Activated T-cell treated with anti-CD3 and anti-CD28 coated beads for 4 hours (primary cell): ENCODE results near the gene NAPSA.
"Not testable (repeated sequence)": the region's sequence is repeated elsewhere in the genome, so short reads cannot be mapped to it uniquely, and the experiment has no call there.

Experiments used
- DNase-seq: peaks from one replicate; pipeline ENCODE4 v3.0.0-alpha.2; 2020

NAPSA gene

DNA sequence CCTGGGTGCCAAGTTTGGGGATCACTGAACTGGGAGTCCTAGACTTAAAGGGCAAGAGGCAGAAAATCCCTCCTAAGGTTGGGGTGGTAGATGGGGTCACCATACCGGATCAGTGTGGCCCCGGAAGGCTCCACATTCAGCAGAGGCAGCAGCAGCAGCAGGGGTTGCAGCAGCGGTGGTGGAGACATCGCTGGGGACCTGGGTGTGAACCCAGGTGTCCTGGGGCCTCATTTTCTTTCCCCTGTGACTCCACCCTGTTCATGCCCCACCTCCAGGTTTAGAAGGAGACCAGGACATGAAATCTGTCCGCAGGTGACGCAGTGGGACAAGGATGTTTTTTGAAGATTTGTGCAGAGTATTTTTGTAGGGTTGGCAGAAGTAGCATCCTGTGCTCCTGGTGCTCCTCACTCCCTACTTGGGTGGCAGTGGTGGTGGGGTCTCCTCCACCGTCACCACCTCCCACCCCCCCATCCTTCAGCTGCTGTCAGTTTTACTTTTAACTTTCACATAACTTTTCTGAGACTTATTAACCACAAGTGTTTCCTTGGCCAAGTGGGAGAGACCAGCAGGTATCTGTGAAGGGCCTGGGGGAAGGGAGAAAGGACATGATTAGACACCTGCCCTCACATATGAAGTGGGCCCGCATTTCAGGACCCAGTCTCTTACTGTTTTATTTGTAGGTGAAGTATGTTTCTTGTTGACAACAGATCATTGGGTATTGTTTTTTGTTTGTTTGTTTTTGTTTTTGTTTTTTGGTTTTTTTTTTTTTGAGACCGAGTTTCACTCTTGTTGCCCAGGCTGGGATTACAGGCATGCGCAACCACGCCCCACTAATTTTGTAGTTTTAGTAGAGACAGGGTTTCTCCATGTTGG lies at the start of gene NAPSA:
Gene NAPSA (minus strand): TSS at position 206 of the 873 bp plus-strand sequence. CDS start 18 bp downstream, at position 188.
- no peak for DNase-seq

DNA sequence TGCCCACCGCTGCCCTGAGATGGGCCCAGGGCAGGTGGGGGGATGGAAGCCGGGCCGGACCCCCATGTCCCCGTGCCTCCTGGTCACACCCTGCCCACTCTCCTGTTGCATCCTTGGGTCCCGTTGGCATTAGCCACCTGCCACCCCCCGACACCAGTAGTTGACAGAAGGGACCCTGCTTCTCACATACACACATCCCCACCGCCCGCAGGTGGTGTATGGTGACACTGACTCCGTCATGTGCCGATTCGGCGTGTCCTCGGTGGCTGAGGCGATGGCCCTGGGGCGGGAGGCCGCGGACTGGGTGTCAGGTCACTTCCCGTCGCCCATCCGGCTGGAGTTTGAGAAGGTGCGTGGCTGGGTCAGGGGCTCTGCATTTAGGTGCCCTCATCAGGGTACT lies 48.1 kb upstream of the NAPSA start:
- DNase-seq, result no peak

DNA sequence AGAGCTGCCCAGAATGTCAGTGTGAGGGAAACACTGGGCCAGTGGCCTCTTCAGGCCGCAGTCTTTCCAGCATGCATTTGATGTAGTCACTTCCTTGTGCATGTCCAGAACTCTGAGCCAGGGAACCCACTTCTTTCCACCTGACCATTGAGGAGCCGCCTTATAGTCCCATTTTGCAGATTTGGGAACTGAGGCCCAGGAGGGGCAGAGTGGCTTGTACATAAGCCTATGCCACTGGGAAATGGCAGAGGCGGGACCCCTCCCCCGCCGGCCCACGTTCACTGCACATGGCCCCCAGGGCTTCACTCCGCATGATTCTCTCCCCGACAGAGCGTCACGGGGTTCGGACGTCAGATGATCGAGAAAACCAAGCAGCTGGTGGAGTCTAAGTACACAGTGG lies 47.7 kb upstream of the NAPSA start:
- DNase-seq, result no peak

DNA sequence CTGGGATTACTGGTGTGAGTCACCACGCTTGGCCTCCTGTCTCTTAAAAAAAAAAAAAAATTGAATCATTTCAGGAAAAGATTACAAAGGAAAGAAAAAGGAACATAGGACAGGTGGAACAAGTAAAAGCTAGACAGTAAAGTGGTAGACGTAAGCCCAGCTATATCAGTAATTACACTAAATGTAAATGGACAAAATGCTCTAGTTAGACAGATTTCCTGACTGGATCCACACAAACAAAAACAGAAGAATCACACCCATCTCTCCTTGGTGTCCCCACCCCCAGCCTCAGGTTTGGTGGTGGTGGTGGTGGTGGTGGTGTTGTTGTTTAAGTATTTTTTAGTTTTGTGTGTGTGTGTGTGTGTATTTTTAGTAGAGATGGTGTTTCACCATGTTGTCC lies 47.0 kb upstream of the NAPSA start:
- DNase-seq, result no peak

DNA sequence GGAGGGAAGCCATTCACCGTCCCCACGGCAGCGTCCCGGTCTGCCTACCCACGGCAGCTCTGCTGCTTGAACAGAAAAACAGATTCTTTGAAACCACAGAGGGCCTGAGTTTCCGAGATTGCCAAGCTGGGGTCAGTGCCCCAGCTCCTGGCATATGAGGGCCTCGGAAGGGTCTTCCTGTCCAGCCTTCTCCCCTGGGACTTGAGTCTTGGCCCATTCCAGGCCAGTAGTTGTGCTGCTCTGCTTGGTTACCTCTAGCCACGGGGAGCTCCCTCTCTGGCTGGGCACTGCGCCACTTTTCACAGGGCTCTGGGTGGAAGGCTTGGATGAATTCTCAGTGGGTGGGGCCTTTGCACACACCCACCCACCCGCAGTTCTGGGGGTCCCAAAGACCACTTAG lies 44.7 kb upstream of the NAPSA start:
- no peak for DNase-seq

DNA sequence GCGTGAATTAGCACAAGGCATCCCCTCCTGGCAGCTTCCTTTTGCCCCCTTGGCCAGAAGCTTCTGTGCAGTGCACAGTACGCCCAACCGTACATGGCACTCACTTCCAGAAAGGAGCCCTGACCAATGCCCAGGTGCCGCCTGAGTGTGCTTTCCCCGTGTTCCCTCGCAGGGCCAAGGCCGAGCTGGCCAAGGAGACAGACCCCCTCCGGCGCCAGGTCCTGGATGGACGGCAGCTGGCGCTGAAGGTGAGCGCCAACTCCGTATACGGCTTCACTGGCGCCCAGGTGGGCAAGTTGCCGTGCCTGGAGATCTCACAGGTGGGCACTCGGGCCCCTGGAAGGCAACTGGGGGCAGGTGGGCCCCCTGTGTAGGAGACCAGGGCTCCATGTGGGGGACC lies 43.9 kb upstream of the NAPSA start:
- DNase-seq, result no peak

DNA sequence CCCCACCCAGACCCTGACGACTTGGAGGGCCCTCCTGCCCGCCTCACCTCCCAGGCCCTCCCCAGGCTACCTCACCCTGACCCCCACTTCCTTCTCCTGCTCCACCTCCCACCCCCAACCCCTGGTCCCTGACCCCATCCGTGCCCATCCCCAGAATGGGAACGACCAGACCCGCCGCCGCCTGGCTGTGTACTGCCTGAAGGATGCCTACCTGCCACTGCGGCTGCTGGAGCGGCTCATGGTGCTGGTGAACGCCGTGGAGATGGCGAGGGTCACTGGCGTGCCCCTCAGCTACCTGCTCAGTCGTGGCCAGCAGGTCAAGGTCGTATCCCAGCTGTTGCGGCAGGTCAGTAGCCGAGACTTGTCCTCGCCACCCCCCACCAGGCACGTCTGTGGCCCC lies 41.4 kb upstream of the NAPSA start:
- DNase-seq, result no peak

DNA sequence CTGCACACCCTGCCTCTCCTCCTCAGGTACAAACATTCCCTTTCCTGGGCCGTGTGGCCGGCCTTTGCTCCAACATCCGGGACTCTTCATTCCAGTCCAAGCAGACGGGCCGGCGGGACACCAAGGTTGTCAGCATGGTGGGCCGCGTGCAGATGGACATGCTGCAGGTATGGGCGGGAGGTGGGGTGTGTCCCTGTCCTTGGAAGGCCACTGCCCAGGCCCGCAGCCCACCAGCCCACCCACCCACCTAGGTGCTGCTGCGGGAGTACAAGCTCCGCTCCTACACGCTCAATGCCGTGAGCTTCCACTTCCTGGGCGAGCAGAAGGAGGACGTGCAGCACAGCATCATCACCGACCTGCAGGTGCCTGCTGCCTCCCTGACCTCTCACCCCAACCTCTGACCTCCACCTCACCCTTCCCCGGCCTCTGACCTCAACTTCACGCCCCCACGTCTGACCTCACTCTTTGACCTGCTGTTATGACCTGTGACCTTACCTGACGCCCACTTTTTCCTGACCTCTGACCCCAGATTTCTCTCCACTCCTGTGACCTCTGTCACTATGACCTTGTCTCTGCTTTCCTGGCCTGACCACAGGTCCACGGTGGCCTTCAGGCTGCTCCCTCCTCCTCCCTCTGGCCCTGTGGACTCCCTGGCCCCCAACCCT lies 40.8 kb upstream of the NAPSA start:
- no peak for DNase-seq

DNA sequence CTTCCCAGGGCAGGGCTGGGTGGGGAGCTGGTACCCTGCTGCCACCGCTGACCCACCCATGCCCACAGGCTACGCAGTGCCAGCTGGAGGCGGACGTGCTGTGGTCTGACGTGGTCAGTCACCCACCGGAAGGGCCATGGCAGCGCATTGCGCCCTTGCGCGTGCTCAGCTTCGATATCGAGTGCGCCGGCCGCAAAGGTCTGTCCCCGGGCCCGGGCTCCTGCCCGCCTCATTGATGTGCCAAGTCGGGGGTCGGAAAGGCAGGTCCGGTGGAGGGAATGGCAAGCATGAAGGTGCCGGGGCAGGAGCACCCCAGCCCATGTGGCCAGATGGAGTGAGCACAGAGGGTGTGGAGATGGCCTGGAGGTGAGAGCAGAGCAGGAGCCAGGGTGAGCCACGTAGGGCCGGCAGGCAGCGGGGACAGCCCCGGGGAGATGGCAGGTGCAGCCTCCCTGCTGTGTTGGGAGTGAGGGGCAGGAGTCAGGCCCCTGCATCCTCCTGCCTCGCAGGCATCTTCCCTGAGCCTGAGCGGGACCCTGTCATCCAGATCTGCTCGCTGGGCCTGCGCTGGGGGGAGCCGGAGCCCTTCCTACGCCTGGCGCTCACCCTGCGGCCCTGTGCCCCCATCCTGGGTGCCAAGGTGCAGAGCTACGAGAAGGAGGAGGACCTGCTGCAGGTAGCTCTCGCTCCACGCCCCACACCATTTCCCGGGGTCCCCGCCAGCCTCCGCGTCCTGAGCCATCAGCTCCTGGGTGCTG lies 37.3 kb upstream of the NAPSA start:
- no peak for DNase-seq

DNA sequence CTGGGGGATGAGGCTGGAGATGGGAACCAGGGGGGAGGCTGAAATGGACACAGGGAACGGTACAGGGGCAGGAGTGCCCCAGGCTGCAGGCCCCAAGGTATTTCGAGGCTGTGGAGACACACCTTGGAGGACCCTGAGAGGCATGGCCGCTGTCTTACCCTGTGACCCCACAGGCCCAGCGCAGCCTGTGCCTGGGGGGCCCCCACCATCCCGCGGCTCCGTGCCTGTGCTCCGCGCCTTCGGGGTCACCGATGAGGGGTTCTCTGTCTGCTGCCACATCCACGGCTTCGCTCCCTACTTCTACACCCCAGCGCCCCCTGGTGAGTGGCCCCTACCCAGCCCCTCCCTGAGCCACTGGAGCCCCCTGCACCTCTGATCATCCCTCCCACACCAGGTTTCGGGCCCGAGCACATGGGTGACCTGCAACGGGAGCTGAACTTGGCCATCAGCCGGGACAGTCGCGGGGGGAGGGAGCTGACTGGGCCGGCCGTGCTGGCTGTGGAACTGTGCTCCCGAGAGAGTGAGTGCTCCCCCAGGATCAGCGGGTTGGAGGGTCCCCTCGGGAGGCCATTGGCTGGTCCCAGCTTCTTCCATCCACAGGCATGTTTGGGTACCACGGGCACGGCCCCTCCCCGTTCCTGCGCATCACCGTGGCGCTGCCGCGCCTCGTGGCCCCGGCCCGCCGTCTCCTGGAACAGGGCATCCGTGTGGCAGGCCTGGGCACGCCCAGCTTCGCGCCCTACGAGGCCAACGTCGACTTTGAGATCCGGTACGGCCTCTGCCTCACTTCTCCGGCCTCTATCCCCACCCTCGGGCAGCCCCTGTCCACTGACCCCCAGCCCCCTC lies 36.4 kb upstream of the NAPSA start:
- DNase-seq, result no peak

DNA sequence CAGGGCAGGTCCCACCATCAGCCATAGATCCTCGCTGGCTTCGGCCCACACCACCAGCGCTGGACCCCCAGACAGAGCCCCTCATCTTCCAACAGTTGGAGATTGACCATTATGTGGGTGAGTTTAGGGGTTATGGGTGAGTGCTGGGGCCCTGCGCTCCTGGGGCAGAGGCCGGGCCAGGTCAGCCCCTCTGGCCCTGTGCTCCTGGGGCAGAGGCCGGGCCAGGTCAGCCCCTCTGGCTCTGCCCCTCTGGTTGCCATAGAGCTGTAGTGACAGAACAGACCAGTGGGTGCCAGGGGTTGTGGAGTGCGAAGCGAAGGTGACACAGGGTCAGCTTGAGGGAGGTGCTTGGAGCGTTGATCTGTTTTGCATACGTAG lies 33.9 kb upstream of the NAPSA start:
- DNase-seq, result no peak

DNA sequence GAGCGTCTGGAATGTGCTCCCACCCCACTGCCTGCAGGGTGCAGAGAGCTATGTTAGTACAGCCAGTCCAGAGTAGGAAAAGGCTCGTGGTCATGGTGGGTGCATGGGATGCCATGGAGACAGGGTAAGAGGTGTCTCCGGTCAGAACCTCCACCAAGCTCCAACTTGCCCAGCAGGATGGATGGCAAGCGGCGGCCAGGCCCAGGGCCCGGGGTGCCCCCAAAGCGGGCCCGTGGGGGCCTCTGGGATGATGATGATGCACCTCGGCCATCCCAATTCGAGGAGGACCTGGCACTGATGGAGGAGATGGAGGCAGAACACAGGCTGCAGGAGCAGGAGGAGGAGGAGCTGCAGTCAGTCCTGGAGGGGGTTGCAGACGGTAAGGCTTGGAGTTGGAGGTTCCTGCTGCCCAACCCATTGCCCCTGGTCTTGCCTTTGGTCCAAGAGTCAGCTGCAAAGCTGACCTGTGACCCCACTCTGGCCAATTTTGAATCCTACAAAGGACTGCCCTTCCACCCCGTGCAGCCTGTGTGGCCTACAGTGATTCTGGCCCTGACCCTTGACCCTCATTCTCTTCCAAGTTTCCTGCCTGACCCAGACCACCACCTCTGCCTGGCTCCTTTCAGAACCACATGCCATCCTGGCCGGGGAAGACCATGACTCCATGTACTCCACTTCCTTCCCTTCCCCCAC lies 33.4 kb upstream of the NAPSA start:
- no peak for DNase-seq

DNA sequence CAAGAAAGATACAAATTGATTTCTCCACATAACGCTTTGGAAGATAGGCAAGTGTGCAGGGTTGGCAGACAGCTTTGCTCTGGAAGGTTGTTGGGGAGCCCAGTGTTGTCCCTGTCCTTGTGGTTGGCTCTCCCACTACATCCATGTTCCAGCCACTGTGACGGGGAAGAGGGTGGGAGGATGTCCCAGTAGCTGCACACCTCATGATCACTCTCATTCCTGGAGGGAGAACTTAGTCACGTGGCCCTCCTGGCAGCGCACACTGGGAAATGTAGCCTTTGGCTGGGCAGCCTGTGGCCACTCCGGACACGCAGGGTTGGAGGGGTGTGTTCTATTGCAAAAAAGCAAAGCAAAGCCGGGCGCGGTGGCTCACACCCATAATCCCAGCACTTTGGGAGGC lies 28.6 kb upstream of the NAPSA start:
- no peak for DNase-seq

DNA sequence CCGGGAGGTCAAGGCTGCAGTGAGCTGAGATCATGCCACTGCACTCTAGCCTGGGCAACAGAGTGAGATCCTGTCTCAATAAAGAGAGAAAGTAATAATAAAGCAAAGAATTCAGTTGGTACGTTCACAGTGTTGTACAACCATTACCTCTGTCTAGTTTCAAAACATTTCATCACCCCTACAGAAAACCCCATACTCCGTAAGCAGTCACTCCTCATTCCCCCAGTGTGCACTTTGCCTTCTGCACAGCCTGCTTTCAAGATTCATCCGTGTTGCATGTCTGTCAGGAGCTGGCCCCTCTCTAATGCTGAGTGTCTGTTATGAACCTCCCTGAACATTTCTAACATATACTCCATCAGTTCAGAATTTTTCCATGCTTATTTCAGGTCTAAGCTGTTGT lies 28.1 kb upstream of the NAPSA start:
- no peak for DNase-seq

DNA sequence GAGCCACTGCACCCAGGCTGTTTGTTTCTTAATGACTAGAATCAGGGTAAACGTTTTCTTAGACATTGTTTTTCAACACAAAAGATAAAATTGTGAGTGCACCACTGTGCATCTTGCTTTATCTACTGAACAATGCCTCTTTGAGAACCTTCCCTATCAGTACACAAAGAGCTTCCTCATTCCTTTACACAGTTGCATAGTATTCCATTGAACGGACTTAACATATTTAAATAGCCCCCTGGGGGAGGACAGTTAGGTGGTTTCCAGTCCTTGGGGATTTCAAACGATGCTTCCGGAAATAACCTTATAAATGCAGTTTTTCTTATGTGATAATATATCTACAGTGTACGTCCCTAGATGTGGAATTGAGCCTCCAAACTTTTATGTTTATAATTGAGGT lies 27.3 kb upstream of the NAPSA start:
- no peak for DNase-seq

DNA sequence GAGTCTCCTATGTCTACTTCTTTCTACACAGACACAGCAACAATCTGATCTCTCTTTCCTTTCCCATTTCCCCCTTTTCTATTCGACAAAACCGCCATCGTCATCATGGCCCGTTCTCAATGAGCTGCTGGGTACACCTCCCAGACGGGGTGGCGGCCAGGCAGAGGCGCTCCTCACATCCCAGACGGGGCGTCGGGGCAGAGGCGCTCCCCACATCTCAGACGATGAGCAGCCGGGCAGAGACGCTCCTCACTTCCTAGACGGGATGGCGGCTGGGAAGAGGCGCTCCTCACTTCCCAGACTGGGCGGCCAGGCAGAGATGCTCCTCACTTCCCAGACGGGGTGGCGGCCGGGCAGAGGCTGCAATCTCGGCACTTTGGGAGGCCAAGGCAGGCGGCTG lies 25.5 kb upstream of the NAPSA start:
- not testable (repeated sequence) for DNase-seq

DNA sequence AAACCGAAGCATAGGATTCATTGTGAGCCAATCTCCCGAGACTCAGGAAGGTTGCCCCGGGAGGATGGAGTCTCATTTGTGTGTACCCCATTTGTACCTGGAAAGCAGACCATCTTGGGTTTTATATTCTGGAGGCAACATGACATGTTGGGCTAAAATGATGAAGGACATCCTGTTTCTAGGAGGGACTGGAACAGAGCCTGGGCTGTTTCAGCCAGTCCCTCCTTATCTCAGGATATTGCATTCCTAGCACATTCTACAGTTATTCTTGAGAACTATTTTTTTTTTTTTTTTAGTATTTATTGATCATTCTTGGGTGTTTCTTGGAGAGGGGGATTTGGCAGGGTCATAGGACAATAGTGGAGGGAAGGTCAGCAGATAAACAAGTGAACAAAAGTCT lies 24.9 kb upstream of the NAPSA start:
- not testable (repeated sequence) for DNase-seq

DNA sequence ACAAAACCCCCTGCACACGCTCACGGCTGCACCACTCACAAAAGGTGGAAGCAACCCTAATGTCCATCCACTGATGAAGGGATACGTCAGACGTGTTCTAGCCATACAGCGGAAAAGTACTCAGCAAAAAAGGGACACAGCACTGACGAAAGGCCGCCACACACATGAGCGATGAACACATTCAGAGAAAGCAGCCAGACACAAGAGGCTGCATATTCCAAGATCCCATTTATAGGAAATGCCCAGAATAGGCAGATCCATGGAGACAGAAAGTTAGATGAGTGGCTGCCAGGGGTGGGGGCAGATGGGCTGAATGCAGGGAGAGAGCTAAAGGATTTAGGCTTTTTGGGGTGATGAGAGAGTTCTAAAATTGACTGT lies 22.4 kb upstream of the NAPSA start:
- DNase-seq, result no peak

DNA sequence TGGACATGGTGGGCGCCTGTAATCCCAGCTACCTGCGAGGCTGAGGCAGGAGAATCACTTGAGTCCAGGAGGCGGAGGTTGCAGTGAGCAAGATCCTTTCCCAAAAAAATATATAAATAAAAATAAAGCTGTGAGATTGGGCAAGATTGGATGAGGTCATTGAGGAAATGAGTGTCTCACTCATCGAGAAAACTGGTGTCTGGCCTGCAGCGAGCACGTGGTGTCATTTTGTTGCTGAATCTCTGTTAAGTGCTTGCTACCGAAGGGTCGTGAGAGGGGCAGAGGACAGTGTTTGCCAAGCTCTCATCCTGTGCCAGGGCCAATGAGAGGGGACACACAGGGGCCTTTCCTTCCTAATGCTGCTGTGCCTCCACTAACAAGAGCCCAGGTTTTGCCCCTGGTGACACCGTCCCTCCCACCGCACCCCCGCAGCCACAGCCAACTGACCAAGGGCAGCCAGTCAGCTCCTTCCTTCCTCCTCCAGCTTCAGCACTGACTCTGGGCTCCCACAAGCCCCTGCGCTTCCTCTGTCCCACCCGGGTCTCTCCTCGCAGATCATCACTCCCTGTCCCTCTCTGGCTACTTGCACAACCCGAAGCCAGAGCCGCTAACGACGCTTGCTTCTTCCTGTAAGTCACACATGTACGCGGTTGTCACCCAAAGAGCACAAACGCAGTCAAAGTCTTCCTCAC lies 21.9 kb upstream of the NAPSA start:
- DNase-seq, result no peak

DNA sequence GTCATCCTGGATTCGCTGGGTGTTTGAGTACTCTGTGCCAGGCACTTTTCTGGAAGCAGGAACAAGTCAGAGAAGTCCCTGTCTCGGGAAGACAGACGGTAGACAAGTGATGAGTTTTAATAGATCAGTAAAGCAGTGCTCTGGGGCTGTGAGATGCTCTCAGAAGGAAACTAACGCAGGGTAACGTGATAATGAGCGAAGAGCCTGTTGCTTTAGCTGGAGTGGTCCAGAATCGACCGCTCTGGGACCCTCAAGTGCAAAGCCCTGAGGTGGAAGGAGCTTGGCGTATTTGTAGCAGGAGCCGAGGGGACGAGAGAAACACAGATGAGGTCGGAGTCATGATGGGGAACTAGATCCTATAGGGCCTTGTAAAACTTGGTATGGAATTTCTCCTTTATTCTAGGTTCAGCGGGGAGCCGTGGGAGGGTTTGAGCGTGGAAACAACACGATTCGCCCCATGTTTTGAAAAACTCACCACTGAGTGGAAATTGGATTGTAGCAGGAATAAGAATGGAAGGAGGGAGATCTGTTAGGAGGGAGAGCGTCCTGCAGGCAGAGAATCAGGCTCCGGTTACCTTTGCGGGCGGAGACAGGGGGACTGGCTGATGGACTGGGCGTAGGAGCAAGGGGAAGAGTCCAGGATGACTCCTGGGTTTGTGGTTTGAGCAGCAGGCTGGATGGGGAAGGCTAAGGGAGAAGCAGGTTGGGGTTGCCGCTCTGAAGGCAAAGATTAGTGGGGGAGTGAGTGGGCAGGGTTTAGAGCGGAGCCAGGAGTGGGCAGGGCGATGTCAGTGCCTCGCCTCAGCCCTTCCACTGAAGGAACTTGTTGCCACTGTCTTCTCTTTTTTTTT lies 19.5 kb upstream of the NAPSA start:
- no peak for DNase-seq
